ENCODE measurements around the gene SAA1.
"Not testable (repeated sequence)": the region's sequence is repeated elsewhere in the genome, so short reads cannot be mapped to it uniquely, and the experiment has no call there.

SAA1 gene

DNA sequence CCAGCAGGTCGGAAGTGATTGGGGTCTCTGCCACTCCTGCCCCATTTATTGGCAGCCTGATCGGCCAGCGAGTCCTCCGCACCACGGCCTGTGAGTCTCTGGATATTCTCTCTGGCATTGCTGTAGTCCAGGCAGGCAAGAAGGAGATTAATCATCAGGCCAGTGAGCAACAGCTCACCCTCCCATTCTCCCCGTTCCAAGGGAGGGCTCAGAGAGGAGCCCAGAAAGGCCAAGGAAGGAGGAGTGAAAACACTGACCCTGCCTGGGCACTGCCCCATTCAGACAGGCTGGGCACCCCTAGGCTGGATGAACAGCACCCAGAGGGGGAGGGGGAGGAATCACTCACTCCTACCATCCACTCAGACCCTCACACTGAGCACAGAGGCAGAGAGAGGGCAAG lies 20.7 kb upstream of the SAA1 start:
- Histone ChIP-seq H3K27me3 (ENCODE audit: low read depth) (peaks cover 15% of the 10 kb centered on the region), H3K9me3 (no peaks in the 10 kb centered on the region), H3K4me1 (no peaks in the 10 kb centered on the region), H3K36me3 (replicated peaks) (no peaks in the 10 kb centered on the region), H3K4me3 (no peak overlapping the region)
- in situ Hi-C loops (cut with MboI; ENCODE audit: low sequenced_read_pairs), result no loop called here
- DNase-seq (ENCODE audit: low spot score in 2 of 2), result no peak

DNA sequence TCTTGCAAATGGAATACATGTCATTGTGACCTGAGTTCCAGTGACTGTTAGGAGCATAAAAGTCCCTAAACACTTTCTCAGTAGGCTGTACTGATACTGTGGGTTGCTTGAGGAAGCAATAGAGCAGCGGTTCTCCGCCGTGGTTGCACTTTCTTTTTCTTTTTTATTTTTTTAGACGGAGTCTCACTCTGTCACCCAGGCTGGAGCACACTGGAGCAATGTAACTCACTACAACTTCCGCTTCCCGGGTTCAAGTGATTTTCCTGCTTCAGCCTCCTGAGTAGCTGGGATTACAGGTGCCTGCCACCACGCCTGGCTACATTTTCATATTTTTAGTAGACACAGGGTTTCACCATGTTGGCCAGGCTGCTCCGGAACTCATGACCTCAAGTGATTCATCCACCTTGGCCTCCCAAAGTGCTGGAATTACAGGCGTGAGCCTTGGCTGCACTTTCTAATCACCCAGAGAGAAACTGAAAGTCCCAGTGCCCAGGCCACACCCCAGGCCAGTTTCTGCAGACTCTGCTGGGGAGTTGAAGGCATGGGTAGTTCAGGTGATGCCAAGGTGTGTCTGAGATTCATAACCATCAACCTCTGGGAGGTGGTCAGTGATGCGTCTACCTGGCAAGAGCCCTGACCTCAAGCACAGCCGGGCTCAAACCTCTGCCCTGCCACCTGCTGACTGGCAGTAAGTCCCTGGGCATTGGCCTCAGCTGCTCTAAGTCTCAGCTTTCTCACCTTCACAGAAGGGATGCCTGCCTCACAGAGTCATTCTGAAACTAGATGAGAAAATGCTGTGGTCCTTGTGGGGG lies 19.5 kb upstream of the SAA1 start:
- H3K4me1 ChIP-seq; H3K4me3 ChIP-seq; H3K36me3 ChIP-seq (replicated peaks); H3K9me3 ChIP-seq; in situ Hi-C loops (cut with MboI; ENCODE audit: low sequenced_read_pairs); DNase-seq (ENCODE audit: low spot score in 2 of 2): not testable (repeated sequence)
- peaks cover 12% of the 10 kb centered on the region for H3K27me3 ChIP-seq (ENCODE audit: low read depth)

DNA sequence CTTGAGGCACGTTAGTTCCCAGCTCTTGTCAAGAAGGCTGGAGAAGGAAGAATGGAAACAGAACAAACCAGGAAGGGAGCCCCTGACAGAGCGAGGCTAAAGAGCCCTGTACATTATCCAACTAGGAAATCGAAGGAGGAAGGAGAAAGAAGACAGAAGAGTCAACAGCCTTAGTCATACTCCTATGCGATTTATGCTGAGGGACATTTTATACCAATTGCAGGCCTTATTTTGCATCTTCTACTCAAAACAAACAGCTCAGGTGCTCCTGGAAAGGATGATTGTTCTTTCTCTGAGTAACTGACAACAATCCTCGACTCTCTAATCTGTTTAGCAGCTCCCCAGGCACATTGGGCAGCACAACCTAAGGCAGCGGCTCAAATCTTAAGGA lies 18.9 kb upstream of the SAA1 start:
- in situ Hi-C loops (cut with MboI; ENCODE audit: low sequenced_read_pairs); H3K4me1 ChIP-seq; H3K4me3 ChIP-seq; H3K9me3 ChIP-seq; H3K36me3 ChIP-seq (replicated peaks); DNase-seq (ENCODE audit: low spot score in 2 of 2): not testable (repeated sequence)
- peaks cover 13% of the 10 kb centered on the region for H3K27me3 ChIP-seq (ENCODE audit: low read depth)

GRCh38 chr11:18248561-18248960 lies 17.5 kb upstream of the SAA1 start, which contains the start of gene SAA2:
Gene SAA2 (minus strand): TSS chr11:18248668. CDS start chr11:18248011, 657 bp downstream.
- peaks cover 13% of the 10 kb centered on the region for H3K27me3 ChIP-seq (ENCODE audit: low read depth)
- no peak within 1 kb of the TSS for H3K4me3 ChIP-seq
- in situ Hi-C loops (cut with MboI; ENCODE audit: low sequenced_read_pairs), result no loop called here
- H3K9me3 ChIP-seq, result no peaks in the 10 kb centered on the region
- no peaks in the 10 kb centered on the region for H3K4me1 ChIP-seq
- DNase-seq (ENCODE audit: low spot score in 2 of 2), result no peak
- H3K36me3 ChIP-seq (replicated peaks), result no peaks in the 10 kb centered on the region

DNA sequence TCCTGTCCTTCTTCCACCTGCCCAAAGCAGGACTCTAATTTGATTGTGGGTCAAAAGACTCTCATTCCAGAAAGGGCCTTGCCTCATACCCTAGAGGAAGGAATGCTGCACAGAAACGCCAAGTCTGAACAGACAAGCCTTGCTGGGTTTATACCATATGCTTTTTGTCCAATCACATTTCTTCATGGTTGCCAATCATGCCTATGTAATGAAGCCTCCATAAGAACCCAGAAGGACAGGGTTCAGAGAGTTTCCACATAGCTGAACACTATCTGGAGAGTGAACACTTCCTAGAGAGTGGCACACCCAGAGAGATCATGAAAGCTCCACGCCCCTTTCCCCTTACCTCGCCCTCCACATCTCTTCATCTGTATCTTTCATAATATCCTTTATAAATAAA lies 12.8 kb upstream of the SAA1 start:
- DNase-seq (ENCODE audit: low spot score in 2 of 2), result no peak
- in situ Hi-C loops (cut with MboI; ENCODE audit: low sequenced_read_pairs), result no loop called here
- Histone ChIP-seq H3K4me1 (no peaks in the 10 kb centered on the region), H3K36me3 (replicated peaks) (no peaks in the 10 kb centered on the region), H3K4me3 (no peak overlapping the region), H3K9me3 (no peaks in the 10 kb centered on the region), H3K27me3 (ENCODE audit: low read depth) (peaks cover 11% of the 10 kb centered on the region)

DNA sequence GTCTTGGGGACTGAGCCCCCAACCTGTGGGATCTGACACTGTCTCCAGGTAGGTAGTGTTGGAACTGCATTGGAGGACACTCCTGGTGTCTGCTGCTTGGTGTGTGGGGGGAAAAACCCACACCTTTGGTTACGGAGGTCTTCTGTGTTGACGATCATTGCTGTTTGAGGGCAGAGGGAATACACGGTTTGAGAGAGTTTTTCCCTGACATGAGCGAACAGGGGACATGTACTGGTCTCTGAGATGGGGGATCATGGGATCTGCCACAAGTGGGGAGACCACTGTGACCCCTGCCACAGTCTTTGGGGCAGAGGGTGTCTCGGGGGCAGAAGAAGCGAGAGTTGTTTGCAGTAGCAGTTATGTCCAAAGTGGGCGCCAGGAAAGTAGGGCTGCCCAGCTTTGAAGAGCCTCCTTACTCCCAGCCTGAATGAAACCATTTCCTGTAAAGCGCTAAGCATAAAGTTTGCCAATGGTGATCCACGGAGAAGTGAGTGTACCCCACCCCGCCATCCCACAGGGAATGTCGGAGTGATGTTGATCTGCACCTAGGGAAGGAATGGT lies 12.2 kb upstream of the SAA1 start:
- H3K36me3 ChIP-seq (replicated peaks), result no peaks in the 10 kb centered on the region
- H3K4me1 ChIP-seq, result no peaks in the 10 kb centered on the region
- DNase-seq (ENCODE audit: low spot score in 2 of 2), result no peak
- no peaks in the 10 kb centered on the region for H3K9me3 ChIP-seq
- H3K4me3 ChIP-seq, result no peak overlapping the region
- peaks cover 9% of the 10 kb centered on the region for H3K27me3 ChIP-seq (ENCODE audit: low read depth)
- in situ Hi-C loops (cut with MboI; ENCODE audit: low sequenced_read_pairs), result no loop called here

DNA sequence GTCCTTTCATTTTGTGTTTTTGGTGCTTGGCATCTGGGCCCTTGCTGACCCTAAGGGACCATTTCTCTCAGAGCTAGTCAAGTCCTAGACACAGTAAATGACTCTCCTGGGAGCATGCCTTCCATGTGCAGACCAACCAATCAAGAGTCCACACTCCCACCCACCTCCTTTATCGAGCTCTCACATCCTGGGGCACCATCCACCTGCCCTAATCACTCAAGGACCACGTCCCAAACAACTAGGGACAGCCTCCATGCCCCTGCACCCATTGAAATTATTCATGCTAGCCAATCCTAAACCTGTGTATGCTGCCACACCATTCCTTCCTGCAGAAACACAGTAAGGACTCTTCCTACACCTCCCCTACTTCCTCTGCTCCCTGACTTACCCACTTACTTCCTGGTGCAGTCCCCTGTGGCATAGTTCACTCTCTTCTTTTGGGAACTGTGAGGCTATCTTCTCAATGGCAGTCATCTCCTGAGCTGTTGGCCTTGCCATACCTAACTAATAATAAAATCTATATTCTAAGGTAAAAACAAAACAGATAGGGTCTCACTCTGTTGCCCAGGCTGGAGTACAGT lies 11.2 kb upstream of the SAA1 start:
- in situ Hi-C loops (cut with MboI; ENCODE audit: low sequenced_read_pairs), result no loop called here
- Histone ChIP-seq H3K36me3 (replicated peaks) (no peaks in the 10 kb centered on the region), H3K4me3 (no peak overlapping the region), H3K9me3 (no peaks in the 10 kb centered on the region), H3K27me3 (ENCODE audit: low read depth) (peaks cover 8% of the 10 kb centered on the region), H3K4me1 (no peaks in the 10 kb centered on the region)
- DNase-seq (ENCODE audit: low spot score in 2 of 2), result no peak

DNA sequence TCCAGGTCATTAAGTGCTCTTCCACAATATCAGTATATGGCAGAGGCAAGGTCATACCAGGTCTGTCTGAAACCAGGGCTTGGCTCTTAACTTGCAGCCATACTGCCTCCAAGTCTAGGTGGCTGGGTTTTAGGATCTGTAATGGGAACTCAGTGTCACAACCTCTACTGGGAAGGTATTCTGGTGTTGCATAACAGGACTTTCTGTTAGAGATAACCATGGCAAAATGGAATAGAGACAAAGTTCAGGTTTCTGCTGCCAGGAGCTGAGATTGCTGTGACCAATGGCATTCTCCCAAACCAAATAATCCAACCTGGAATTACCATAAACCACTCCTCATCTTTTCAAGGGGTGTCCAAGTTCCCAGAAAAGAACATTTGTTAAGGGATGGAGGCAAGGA lies 6.8 kb upstream of the SAA1 start:
- Histone ChIP-seq H3K36me3 (replicated peaks) (no peaks in the 10 kb centered on the region), H3K27me3 (ENCODE audit: low read depth) (no peaks in the 10 kb centered on the region), H3K4me3 (no peak overlapping the region), H3K4me1 (no peaks in the 10 kb centered on the region), H3K9me3 (no peaks in the 10 kb centered on the region)
- no peak for DNase-seq (ENCODE audit: low spot score in 2 of 2)
- in situ Hi-C loops (cut with MboI; ENCODE audit: low sequenced_read_pairs), result no loop called here

- H3K4me3 ChIP-seq, result no peak overlapping the region
- no peak for DNase-seq (ENCODE audit: low spot score in 2 of 2)
- H3K4me1 ChIP-seq, result no peaks in the 10 kb centered on the region
- H3K9me3 ChIP-seq, result no peaks in the 10 kb centered on the region
- no peaks in the 10 kb centered on the region for H3K27me3 ChIP-seq (ENCODE audit: low read depth)
- no peaks in the 10 kb centered on the region for H3K36me3 ChIP-seq (replicated peaks)
- in situ Hi-C loops (cut with MboI; ENCODE audit: low sequenced_read_pairs), result no loop called here
Observed at GRCh38 chr11:18261721-18262120, 4.3 kb upstream of the SAA1 start.

GRCh38 chr11:18262681-18263350 lies 3.2 kb upstream of the SAA1 start:
- H3K4me3 ChIP-seq; H3K27me3 ChIP-seq (ENCODE audit: low read depth); in situ Hi-C loops (cut with MboI; ENCODE audit: low sequenced_read_pairs); H3K36me3 ChIP-seq (replicated peaks); H3K4me1 ChIP-seq; H3K9me3 ChIP-seq; DNase-seq (ENCODE audit: low spot score in 2 of 2): not testable (repeated sequence)

DNA sequence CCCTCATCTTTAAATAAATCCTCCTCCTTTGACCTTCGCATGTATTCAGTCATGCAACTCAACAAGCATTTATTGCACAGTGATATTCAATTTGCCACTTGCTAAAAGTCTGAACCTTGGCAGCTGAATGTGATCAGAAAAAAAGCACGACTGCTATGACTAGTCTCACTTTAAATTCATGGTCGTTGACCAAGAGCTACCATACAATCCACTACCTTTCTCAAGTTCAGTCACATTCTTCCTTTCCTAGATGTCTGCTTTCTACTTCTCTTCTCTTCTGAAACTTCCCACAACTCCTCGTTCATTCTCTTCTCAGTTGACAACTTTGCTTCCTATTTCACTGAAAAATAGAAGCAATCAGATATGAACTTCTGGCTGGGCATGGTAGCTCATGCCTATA lies 2.0 kb upstream of the SAA1 start:
- H3K9me3 ChIP-seq, result no peaks in the 10 kb centered on the region
- no peaks in the 10 kb centered on the region for H3K4me1 ChIP-seq
- in situ Hi-C loops (cut with MboI; ENCODE audit: low sequenced_read_pairs), result no loop called here
- no peaks in the 10 kb centered on the region for H3K36me3 ChIP-seq (replicated peaks)
- H3K27me3 ChIP-seq (ENCODE audit: low read depth), result no peaks in the 10 kb centered on the region
- no peak overlapping the region for H3K4me3 ChIP-seq
- no peak for DNase-seq (ENCODE audit: low spot score in 2 of 2)

- no peaks in the 10 kb centered on the region for H3K4me1 ChIP-seq
- in situ Hi-C loops (cut with MboI; ENCODE audit: low sequenced_read_pairs), result no loop called here
- H3K27me3 ChIP-seq (ENCODE audit: low read depth), result no peaks in the 10 kb centered on the region
- no peak overlapping the region for H3K4me3 ChIP-seq
- DNase-seq (ENCODE audit: low spot score in 2 of 2), result no peak
- H3K36me3 ChIP-seq (replicated peaks), result no peaks in the 10 kb centered on the region
- H3K9me3 ChIP-seq, result no peaks in the 10 kb centered on the region
Observed at GRCh38 chr11:18264677-18265555, 1.1 kb upstream of the SAA1 start.

- H3K9me3 ChIP-seq, result not testable (repeated sequence)
Observed at GRCh38 chr11:18267335-18268133, 1.5 kb downstream of the SAA1 start.

More at GRCh38 chr11:18267335-18268133, 1.5 kb downstream of the SAA1 start:
- H3K27me3 ChIP-seq (ENCODE audit: low read depth); H3K4me3 ChIP-seq; in situ Hi-C loops (cut with MboI; ENCODE audit: low sequenced_read_pairs); H3K36me3 ChIP-seq (replicated peaks); H3K4me1 ChIP-seq; DNase-seq (ENCODE audit: low spot score in 2 of 2): not testable (repeated sequence)
